ENCODE results near the gene DIPK1C. TPM values are rescaled to one million over a fixed set of nuclear protein-coding genes. Genes with fewer than 3 reads are reported as not detected.

DIPK1C gene
- total and polyA plus RNA-seq, 2 of the 4 experiments (the other 2 are of a cell fraction): not detected

DNA sequence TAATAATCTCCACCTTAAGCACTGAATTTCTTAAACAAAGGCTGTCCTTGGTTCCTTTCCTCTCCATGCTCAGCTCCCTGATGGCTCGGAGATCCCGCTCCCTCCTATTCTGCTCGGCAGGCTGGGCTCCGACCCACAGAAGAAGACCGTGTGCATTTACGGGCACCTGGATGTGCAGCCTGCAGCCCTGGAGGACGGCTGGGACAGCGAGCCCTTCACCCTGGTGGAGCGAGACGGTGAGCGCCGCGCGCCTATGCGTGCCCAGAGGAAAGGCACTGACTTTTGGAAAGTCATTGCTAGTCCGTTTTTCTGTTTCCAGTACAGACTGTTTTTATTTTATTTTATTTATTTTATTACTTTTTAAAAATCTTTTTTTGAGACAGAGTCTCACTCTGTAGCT lies 48.7 kb upstream of the DIPK1C start:
- H2AFZ ChIP-seq (replicated peaks; ENCODE audit: low read length, poor library complexity): no peak overlapping the region
- no peak overlapping the region for H4K91ac ChIP-seq (ENCODE audit: insufficient read depth, low read depth, low read length)
- H3K4ac ChIP-seq (ENCODE audit: low read depth, low read length): no peak overlapping the region
- no peak for TF ChIP-seq MAZ (IDR thresholded peaks at IDR 0.05; ENCODE audit: borderline replicate concordance, low read depth, low read length)
- no peak for TF ChIP-seq CEBPB (IDR thresholded peaks at IDR 0.05; ENCODE audit: low read depth, low read length)
- TF ChIP-seq CHD1 (IDR thresholded peaks at IDR 0.05; ENCODE audit: low read depth, low read length): no peak
- no peak for TF ChIP-seq BHLHE40 (IDR thresholded peaks at IDR 0.05; ENCODE audit: low read depth, low read length)
- no peak for TF ChIP-seq CTCF (conservative IDR thresholded peaks at IDR 0.05; ENCODE audit: low read depth, low read length)
- H3K9me3 ChIP-seq (ENCODE audit: control insufficient read depth, insufficient read depth, low read length): no peaks in the 10 kb centered on the region
- H3K9me1 ChIP-seq (ENCODE audit: insufficient read depth, low read length): no peaks in the 10 kb centered on the region
- CTCF ChIA-PET: interaction anchor here (1.4 kb wide), 1 partner anchor 10 kb away, joined by 4 read pairs; the partner anchor contains the start of gene CNDP2
- H4K5ac ChIP-seq (ENCODE audit: low read depth, low read length): no peak overlapping the region
- no peak overlapping the region for H3K27ac ChIP-seq (ENCODE audit: insufficient read depth, low read length)
- no peak overlapping the region for H3K4me2 ChIP-seq (ENCODE audit: low read depth, low read length)
- H2AK9ac ChIP-seq (replicated peaks; ENCODE audit: low read depth, low read length, poor library complexity): no peak overlapping the region
- no peak overlapping the region for H2BK120ac ChIP-seq (ENCODE audit: low read depth, low read length)
- H3K4me1 ChIP-seq (ENCODE audit: control insufficient read depth, insufficient read depth, low read length): no peaks in the 10 kb centered on the region
- WGBS, 2 experiments (ENCODE audit: extremely low coverage in 2 of 2, insufficient read length in 1 of 2): no CpG with 5 or more reads among the region's 16 CpGs
- intact Hi-C loops (cut with micrococcal nuclease) (no loop called here), in situ Hi-C loops (cut with MboI; ENCODE audit: low sequenced_read_pairs) (no loop called here), dilution Hi-C loops (cut with HindIII; ENCODE audit: low sequenced_read_pairs, unreplicated experiment) (no loop called here)
- H3K4me3 ChIP-seq (ENCODE audit: insufficient read depth, low read depth, low read length): no peak overlapping the region
- no peaks in the 10 kb centered on the region for H3K27me3 ChIP-seq (ENCODE audit: control insufficient read depth, insufficient read depth, low read length)
- no peaks in the 10 kb centered on the region for H4K20me1 ChIP-seq (ENCODE audit: insufficient read depth, low read length)
- H2BK20ac ChIP-seq (ENCODE audit: low read depth, low read length): no peak overlapping the region
- no peak overlapping the region for H4K8ac ChIP-seq (ENCODE audit: low read depth in 2 of 2, low read length in 2 of 2)
- H2BK5ac ChIP-seq (ENCODE audit: low read depth, low read length, poor library complexity, severe bottlenecking): no peak overlapping the region
- no peak overlapping the region for H3K56ac ChIP-seq (ENCODE audit: extremely low read depth, insufficient read depth, low read length)
- POLR2A ChIA-PET (ENCODE audit: unreplicated experiment): no interaction called here
- H3K36me3 ChIP-seq (ENCODE audit: control insufficient read depth, insufficient read depth, low read length): peaks cover 68% of the 10 kb centered on the region
- no TSS peak for BruUV-seq (replicated peaks)
- no peak overlapping the region for H3K9ac ChIP-seq (ENCODE audit: low read depth, low read length)
- H2BK15ac ChIP-seq (ENCODE audit: low read depth, low read length): no peak overlapping the region
- H3K79me1 ChIP-seq (ENCODE audit: low read depth in 1 of 2, low read length in 2 of 2): no peaks in the 10 kb centered on the region
- ATAC-seq (ENCODE audit: low read depth) (no peak), DNase-seq (no peak)
- H2AK5ac ChIP-seq (ENCODE audit: low read depth, low read length): no peak overlapping the region
- H3K23ac ChIP-seq (ENCODE audit: low read depth, low read length): no peak overlapping the region
- H3K14ac ChIP-seq (replicated peaks; ENCODE audit: low read depth, low read length): no peak overlapping the region
- no peak overlapping the region for H3K18ac ChIP-seq (ENCODE audit: low read depth, low read length)

Data from IMR-90 (cell line).